Upper lobe of right lung (tissue), 1 donor: Measurements from ENCODE around the gene CELSR1. TPM values are rescaled to one million over a fixed set of nuclear protein-coding genes. Genes with fewer than 3 reads are reported as not detected.
A peak's percentile ranks its signal among the peaks of the same experiment; 100 is the strongest.

ENCODE experiments used
- ATAC-seq: fragments of 200-7000 bp; cut with Tn5 transposase; one replicate; pipeline ENCODE4 v1.9.1; 2020; ENCODE audit warnings: mild to moderate bottlenecking, moderate library complexity
- DNase-seq: peaks from one replicate; pipeline ENCODE4 v3.0.0-alpha.2; 2020
- H3K27ac ChIP-seq: fragments of 200-600 bp; one replicate; pipeline ENCODE4 v1.8.0; 2022
- H3K27me3 ChIP-seq: fragments of 200-600 bp; one replicate; pipeline ENCODE4 v1.8.0; 2022; ENCODE audit warnings: mild to moderate bottlenecking
- H3K36me3 ChIP-seq: fragments of 200-600 bp; one replicate; pipeline ENCODE4 v1.8.0; 2022
- H3K4me1 ChIP-seq: fragments of 200-600 bp; one replicate; pipeline ENCODE4 v1.8.0; 2022
- H3K4me3 ChIP-seq: fragments of 200-600 bp; one replicate; pipeline ENCODE4 v1.8.0; 2022; ENCODE audit warnings: mild to moderate bottlenecking
- H3K9me3 ChIP-seq: fragments of 200-600 bp; one replicate; pipeline ENCODE4 v1.8.0; 2022
- CTCF ChIP-seq: fragments of 200-600 bp; IDR thresholded peaks from one replicate; pipeline ENCODE4 v1.8.0; 2022; ENCODE audit warnings: antibody characterized with exemption
- intact Hi-C: fragments of 100-400 bp; cut with DNase I; formaldehyde crosslinking; loops from one replicate; pipeline ENCODE4 v1.11.0; 2022
- total RNA-seq: library from RNA; stranded (reverse); fragmentation: NEBNext Ultra II Directional; extraction: Animal tissue kit (Norgen Biotek cat#: 25700); gene quantifications from one replicate; pipeline ENCODE4 v1.2.1, GENCODE V29; 2021
- donor health status: DM: no; HTN: yes; CAD: no; lungs with severe emphysema.

CELSR1 gene
- total RNA-seq, 1 donor from 2014 or later = 53.5 TPM

GRCh38 chr22:46520880-46521279 is 16.5 kb downstream of the CELSR1 start:
- no peaks in the 10 kb centered on the region for H3K9me3 ChIP-seq
- intact Hi-C loops = no loop called here
- no peak overlapping the region for H3K27ac ChIP-seq
- DNase-seq = peak; percentile 15
- peaks cover 3% of the 10 kb centered on the region for H3K4me1 ChIP-seq
- ATAC-seq = no peak
- no peak overlapping the region for H3K4me3 ChIP-seq
- H3K27me3 ChIP-seq = no peaks in the 10 kb centered on the region
- H3K36me3 ChIP-seq = no peaks in the 10 kb centered on the region
- no peak for TF ChIP-seq CTCF

- H3K27ac ChIP-seq = no peak overlapping the region
- H3K9me3 ChIP-seq = no peaks in the 10 kb centered on the region
- ATAC-seq (no peak), DNase-seq (no peak)
- no peak overlapping the region for H3K4me3 ChIP-seq
- H3K27me3 ChIP-seq = no peaks in the 10 kb centered on the region
- intact Hi-C loops = no loop called here
- no peaks in the 10 kb centered on the region for H3K4me1 ChIP-seq
- H3K36me3 ChIP-seq = no peaks in the 10 kb centered on the region
- TF ChIP-seq CTCF = no peak
Observed at GRCh38 chr22:46519377-46519776, 18.0 kb downstream of the CELSR1 start.

- H3K4me3 ChIP-seq = no peak overlapping the region
- intact Hi-C loops = no loop called here
- H3K27me3 ChIP-seq = no peaks in the 10 kb centered on the region
- ATAC-seq (no peak), DNase-seq (no peak)
- H3K9me3 ChIP-seq = no peaks in the 10 kb centered on the region
- no peak overlapping the region for H3K27ac ChIP-seq
- H3K4me1 ChIP-seq = no peaks in the 10 kb centered on the region
- no peak for TF ChIP-seq CTCF
- H3K36me3 ChIP-seq = no peaks in the 10 kb centered on the region
Observed at GRCh38 chr22:46518542-46519325, 18.7 kb downstream of the CELSR1 start.

- no peak overlapping the region for H3K4me3 ChIP-seq
- no peaks in the 10 kb centered on the region for H3K27me3 ChIP-seq
- H3K36me3 ChIP-seq = no peaks in the 10 kb centered on the region
- no peak overlapping the region for H3K27ac ChIP-seq
- no peak for TF ChIP-seq CTCF
- DNase-seq = no peak
- intact Hi-C loops = no loop called here
- no peaks in the 10 kb centered on the region for H3K4me1 ChIP-seq
- no peaks in the 10 kb centered on the region for H3K9me3 ChIP-seq
- no peak for ATAC-seq
Observed at GRCh38 chr22:46518038-46518437, 19.4 kb downstream of the CELSR1 start.

GRCh38 chr22:46517255-46517761 is 20.1 kb downstream of the CELSR1 start:
- H3K9me3 ChIP-seq = no peaks in the 10 kb centered on the region
- no peak for DNase-seq

More at GRCh38 chr22:46517255-46517761, 20.1 kb downstream of the CELSR1 start:
- Histone ChIP-seq H3K4me1 (no peaks in the 10 kb centered on the region), H3K4me3 (no peak overlapping the region), H3K27ac (no peak overlapping the region), H3K27me3 (no peaks in the 10 kb centered on the region), H3K36me3 (no peaks in the 10 kb centered on the region)
- intact Hi-C loops = no loop called here
- no peak for TF ChIP-seq CTCF
- no peak for ATAC-seq
